ENCODE measurements around the gene SUGP1. TPM values are rescaled to one million over a fixed set of nuclear protein-coding genes. Genes with fewer than 3 reads are reported as not detected.

SUGP1 gene
- total RNA-seq, 1 donor from 2014 or later, result 59.1 TPM

DNA sequence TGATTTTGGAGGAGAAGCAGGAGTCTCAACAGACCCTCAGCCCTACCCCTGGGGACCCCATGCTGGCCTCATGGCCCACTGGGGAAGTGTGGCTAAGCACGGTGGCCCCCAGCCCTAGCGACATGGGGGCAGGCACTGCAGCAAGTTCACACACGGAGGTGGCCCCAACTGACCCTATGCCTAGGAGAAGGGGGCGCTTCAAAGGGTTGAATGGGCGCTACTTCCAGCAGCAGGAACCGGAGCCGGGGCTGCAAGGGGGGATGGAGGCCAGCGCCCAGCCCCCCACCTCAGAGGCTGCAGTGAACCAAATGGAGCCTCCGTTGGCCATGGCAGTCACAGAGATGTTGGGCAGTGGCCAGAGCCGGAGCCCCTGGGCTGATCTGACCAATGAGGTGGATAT is 93.6 kb downstream of the SUGP1 start:
- Histone ChIP-seq H3K27ac (ENCODE audit: low read depth, low read length) (no peak overlapping the region), H3K9me3 (ENCODE audit: insufficient read depth, low read depth, low read length) (no peaks in the 10 kb centered on the region), H3K9ac (ENCODE audit: low read length) (no peak overlapping the region), H3K4me1 (ENCODE audit: insufficient read depth, low read length) (no peaks in the 10 kb centered on the region), H3K36me3 (ENCODE audit: insufficient read depth, low read length) (no peaks in the 10 kb centered on the region), H3K4me3 (ENCODE audit: insufficient read depth, low read depth, low read length) (no peak overlapping the region), H3K27me3 (ENCODE audit: insufficient read depth, low read length) (peaks cover 6% of the 10 kb centered on the region), H2AFZ (ENCODE audit: low read depth, low read length) (no peak overlapping the region), H3K4me2 (ENCODE audit: low read length) (no peak overlapping the region), H3K79me2 (ENCODE audit: insufficient read depth, low read length) (no peaks in the 10 kb centered on the region), H4K20me1 (ENCODE audit: insufficient read depth, low read length) (no peaks in the 10 kb centered on the region)
- H3K4me3 Mint-ChIP-seq (ENCODE audit: unreplicated experiment), result no peak overlapping the region
- FAIRE-seq, result no peak
- no peak overlapping the region for H3K27ac Mint-ChIP-seq (ENCODE audit: unreplicated experiment)
- H3K9me3 Mint-ChIP-seq (ENCODE audit: unreplicated experiment), result peaks cover 5% of the 10 kb centered on the region
- peaks cover 59% of the 10 kb centered on the region for H3K27me3 Mint-ChIP-seq (ENCODE audit: low read depth, unreplicated experiment)
- TF ChIP-seq EZH2 (IDR thresholded peaks at IDR 0.05; ENCODE audit: insufficient read depth, low read length), result no peak
- TF ChIP-seq, protein P1, sequence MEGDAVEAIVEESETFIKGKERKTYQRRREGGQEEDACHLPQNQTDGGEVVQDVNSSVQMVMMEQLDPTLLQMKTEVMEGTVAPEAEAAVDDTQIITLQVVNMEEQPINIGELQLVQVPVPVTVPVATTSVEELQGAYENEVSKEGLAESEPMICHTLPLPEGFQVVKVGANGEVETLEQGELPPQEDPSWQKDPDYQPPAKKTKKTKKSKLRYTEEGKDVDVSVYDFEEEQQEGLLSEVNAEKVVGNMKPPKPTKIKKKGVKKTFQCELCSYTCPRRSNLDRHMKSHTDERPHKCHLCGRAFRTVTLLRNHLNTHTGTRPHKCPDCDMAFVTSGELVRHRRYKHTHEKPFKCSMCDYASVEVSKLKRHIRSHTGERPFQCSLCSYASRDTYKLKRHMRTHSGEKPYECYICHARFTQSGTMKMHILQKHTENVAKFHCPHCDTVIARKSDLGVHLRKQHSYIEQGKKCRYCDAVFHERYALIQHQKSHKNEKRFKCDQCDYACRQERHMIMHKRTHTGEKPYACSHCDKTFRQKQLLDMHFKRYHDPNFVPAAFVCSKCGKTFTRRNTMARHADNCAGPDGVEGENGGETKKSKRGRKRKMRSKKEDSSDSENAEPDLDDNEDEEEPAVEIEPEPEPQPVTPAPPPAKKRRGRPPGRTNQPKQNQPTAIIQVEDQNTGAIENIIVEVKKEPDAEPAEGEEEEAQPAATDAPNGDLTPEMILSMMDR (IDR thresholded peaks at IDR 0.05; ENCODE audit: insufficient read depth, low read depth, low read length), result no peak
- no peaks in the 10 kb centered on the region for H3K4me1 Mint-ChIP-seq (ENCODE audit: low read depth, unreplicated experiment)
- no peaks in the 10 kb centered on the region for H3K36me3 Mint-ChIP-seq (ENCODE audit: low read depth, unreplicated experiment)
- DNase-seq (ENCODE audit: low read depth), result no peak

DNA sequence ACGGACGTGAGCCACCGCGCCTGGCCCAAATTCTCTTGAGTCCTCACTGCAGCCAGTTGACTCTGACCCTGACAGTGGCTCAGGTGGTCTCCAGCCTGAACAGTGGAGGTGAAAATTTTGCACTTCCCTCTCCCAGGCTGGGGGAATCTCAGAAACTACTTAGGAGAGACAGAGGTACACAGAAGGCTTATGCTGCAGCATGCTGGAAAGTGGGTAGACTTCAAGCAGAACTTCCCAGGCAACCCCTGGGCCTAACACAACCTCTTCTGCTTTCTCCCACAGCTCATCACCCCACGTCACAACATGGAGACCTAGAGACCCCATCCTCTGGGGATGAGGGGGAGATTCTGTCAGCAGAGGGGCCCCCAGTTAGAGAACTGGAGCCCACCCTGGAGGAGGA is 94.1 kb downstream of the SUGP1 start:
- H3K9me3 ChIP-seq (ENCODE audit: insufficient read depth, low read depth, low read length), result no peaks in the 10 kb centered on the region
- TF ChIP-seq, protein P1 (IDR thresholded peaks at IDR 0.05; ENCODE audit: insufficient read depth, low read depth, low read length), result no peak
- no peak for TF ChIP-seq EZH2 (IDR thresholded peaks at IDR 0.05; ENCODE audit: insufficient read depth, low read length)
- peaks cover 5% of the 10 kb centered on the region for H3K9me3 Mint-ChIP-seq (ENCODE audit: unreplicated experiment)
- H3K79me2 ChIP-seq (ENCODE audit: insufficient read depth, low read length), result no peaks in the 10 kb centered on the region
- H3K27me3 ChIP-seq (ENCODE audit: insufficient read depth, low read length), result peaks cover 6% of the 10 kb centered on the region
- no peak overlapping the region for H3K27ac Mint-ChIP-seq (ENCODE audit: unreplicated experiment)
- H3K36me3 ChIP-seq (ENCODE audit: insufficient read depth, low read length), result no peaks in the 10 kb centered on the region
- FAIRE-seq (no peak), DNase-seq (ENCODE audit: low read depth) (no peak)
- H3K27ac ChIP-seq (ENCODE audit: low read depth, low read length), result no peak overlapping the region
- no peaks in the 10 kb centered on the region for H4K20me1 ChIP-seq (ENCODE audit: insufficient read depth, low read length)
- H3K27me3 Mint-ChIP-seq (ENCODE audit: low read depth, unreplicated experiment), result peaks cover 57% of the 10 kb centered on the region
- H3K4me1 ChIP-seq (ENCODE audit: insufficient read depth, low read length), result no peaks in the 10 kb centered on the region
- H3K4me3 ChIP-seq (ENCODE audit: insufficient read depth, low read depth, low read length), result no peak overlapping the region
- H3K36me3 Mint-ChIP-seq (ENCODE audit: low read depth, unreplicated experiment), result no peaks in the 10 kb centered on the region
- no peak overlapping the region for H3K9ac ChIP-seq (ENCODE audit: low read length)
- no peaks in the 10 kb centered on the region for H3K4me1 Mint-ChIP-seq (ENCODE audit: low read depth, unreplicated experiment)
- no peak overlapping the region for H2AFZ ChIP-seq (ENCODE audit: low read depth, low read length)
- no peak overlapping the region for H3K4me3 Mint-ChIP-seq (ENCODE audit: unreplicated experiment)
- no peak overlapping the region for H3K4me2 ChIP-seq (ENCODE audit: low read length)

Other genes with a start within 250 kb of the SUGP1 start
- gene TMEM161A, start 182.0 kb downstream of the SUGP1 start, total RNA-seq, result 27.2 and 33.8 TPM in 2 replicates
- 0.58 and 1.7 TPM in 2 replicates for gene MEF2B, start 150.2 kb downstream of the SUGP1 start, total RNA-seq
- gene BORCS8, start 128.4 kb downstream of the SUGP1 start, total RNA-seq, result 29.5 and 33.5 TPM in 2 replicates
- 91.1 and 92.5 TPM in 2 replicates for gene RFXANK, start 128.3 kb downstream of the SUGP1 start, total RNA-seq
- 4.3 and 5.1 TPM in 2 replicates for gene NR2C2AP, start 117.1 kb downstream of the SUGP1 start, total RNA-seq
- 0.14 TPM in 1 of 2 replicates, not detected in the other for gene NCAN, start 108.6 kb downstream of the SUGP1 start, total RNA-seq
- 4.4 and 5.0 TPM in 2 replicates for gene TM6SF2, start 47.2 kb downstream of the SUGP1 start, total RNA-seq
- 36.8 and 37.0 TPM in 2 replicates for gene MAU2, start 320 bp upstream of the SUGP1 start, total RNA-seq
- 143 and 163 TPM in 2 replicates for gene GATAD2A, start 85.2 kb upstream of the SUGP1 start, total RNA-seq
- 1.8 TPM in 2 replicates for gene TSSK6, start 195.0 kb upstream of the SUGP1 start, total RNA-seq
- 311 and 347 TPM in 2 replicates for gene NDUFA13, start 195.7 kb upstream of the SUGP1 start, total RNA-seq
- 8.1 and 9.8 TPM in 2 replicates for gene YJEFN3, start 208.4 kb upstream of the SUGP1 start, total RNA-seq
- 3.9 and 6.0 TPM in 2 replicates for gene CILP2, start 217.8 kb upstream of the SUGP1 start, total RNA-seq

Measured in astrocyte (in vitro differentiated cells and primary cell).